GM21390 (cell line): ENCODE measurements around the gene PARVB.

ENCODE experiments used
- ATAC-seq: cut with Tn5 transposase; IDR thresholded peaks from one replicate; pipeline ENCODE4 v1.9.1; 2021; ENCODE audit not compliant: unreplicated experiment

The PARVB gene

GRCh38 chr22:44131412-44131811 is 107.3 kb downstream of the PARVB start:
- no peak for ATAC-seq

GRCh38 chr22:44131989-44132685 is 108.0 kb downstream of the PARVB start:
- no peak for ATAC-seq

- no peak for ATAC-seq
These were observed 108.6 kb downstream of the PARVB start for GRCh38 chr22:44132724-44133123.

GRCh38 chr22:44133161-44133560 is 109.1 kb downstream of the PARVB start:
- no peak for ATAC-seq

- ATAC-seq: no peak
These were observed 109.9 kb downstream of the PARVB start for GRCh38 chr22:44133901-44134571.

- no peak for ATAC-seq
These were observed 112.0 kb downstream of the PARVB start for GRCh38 chr22:44136112-44136511.

- no peak for ATAC-seq
These were observed 112.7 kb downstream of the PARVB start for GRCh38 chr22:44136786-44137185.

- no peak for ATAC-seq
These were observed 113.3 kb downstream of the PARVB start for GRCh38 chr22:44137415-44137814.

GRCh38 chr22:44139773-44140172 is 115.7 kb downstream of the PARVB start:
- ATAC-seq: no peak

- ATAC-seq: no peak
These were observed 118.5 kb downstream of the PARVB start for GRCh38 chr22:44142421-44143104.

GRCh38 chr22:44143105-44143474 is 119.0 kb downstream of the PARVB start:
- no peak for ATAC-seq

GRCh38 chr22:44143579-44143978 is 119.5 kb downstream of the PARVB start:
- ATAC-seq: no peak

GRCh38 chr22:44144046-44144569 is 120.0 kb downstream of the PARVB start:
- ATAC-seq: no peak

GRCh38 chr22:44145544-44145943 is 121.4 kb downstream of the PARVB start:
- no peak for ATAC-seq

GRCh38 chr22:44146088-44146861 is 122.2 kb downstream of the PARVB start:
- ATAC-seq: no peak

- no peak for ATAC-seq
These were observed 123.0 kb downstream of the PARVB start for GRCh38 chr22:44147008-44147645.

- no peak for ATAC-seq
These were observed 123.9 kb downstream of the PARVB start for GRCh38 chr22:44147821-44148574.

GRCh38 chr22:44151676-44152075 is 127.6 kb downstream of the PARVB start:
- ATAC-seq: no peak

- ATAC-seq: no peak
These were observed 129.6 kb downstream of the PARVB start for GRCh38 chr22:44153710-44154109.

GRCh38 chr22:44154436-44154942 is 130.4 kb downstream of the PARVB start:
- ATAC-seq: no peak
